OCI-M1 (cell line): Measurements from ENCODE around the gene PDE7B.
"Not testable (repeated sequence)": the region's sequence is repeated elsewhere in the genome, so short reads cannot be mapped to it uniquely, and the experiment has no call there.

Experiments used
- DNase-seq: peaks from one replicate; lab custom pipeline; 2025; lab: John Stamatoyannopoulos, UW

Gene PDE7B

GRCh38 chr6:135850882-135851281 is 619 bp upstream of the PDE7B start:
- DNase-seq, result no peak

- no peak for DNase-seq
These were observed 1.2 kb downstream of the PDE7B start for GRCh38 chr6:135852746-135853145.

GRCh38 chr6:135853227-135853626 is 1.7 kb downstream of the PDE7B start:
- peak; percentile 40 for DNase-seq

GRCh38 chr6:135853986-135854385 is 2.5 kb downstream of the PDE7B start:
- no peak for DNase-seq

- no peak for DNase-seq
These were observed 3.3 kb downstream of the PDE7B start for GRCh38 chr6:135854799-135855198.

GRCh38 chr6:135858931-135859330 is 7.4 kb downstream of the PDE7B start:
- DNase-seq, result no peak

- DNase-seq, result no peak
These were observed 8.9 kb downstream of the PDE7B start for GRCh38 chr6:135860361-135860760.

- peak; percentile 33 for DNase-seq
These were observed 9.7 kb downstream of the PDE7B start for GRCh38 chr6:135861189-135861588.

GRCh38 chr6:135864929-135865328 is 13.4 kb downstream of the PDE7B start:
- not testable (repeated sequence) for DNase-seq

GRCh38 chr6:135866445-135867123 is 15.1 kb downstream of the PDE7B start:
- DNase-seq, result no peak

- no peak for DNase-seq
These were observed 15.8 kb downstream of the PDE7B start for GRCh38 chr6:135867332-135867731.

GRCh38 chr6:135869857-135870256 is 18.4 kb downstream of the PDE7B start:
- no peak for DNase-seq

- DNase-seq, result no peak
These were observed 19.2 kb downstream of the PDE7B start for GRCh38 chr6:135870722-135871121.

- DNase-seq, result no peak
These were observed 19.8 kb downstream of the PDE7B start for GRCh38 chr6:135871296-135871695.

GRCh38 chr6:135871878-135872277 is 20.4 kb downstream of the PDE7B start:
- no peak for DNase-seq

GRCh38 chr6:135875446-135875845 is 23.9 kb downstream of the PDE7B start:
- no peak for DNase-seq

GRCh38 chr6:135876058-135876457 is 24.6 kb downstream of the PDE7B start:
- DNase-seq, result no peak

- no peak for DNase-seq
These were observed 26.2 kb downstream of the PDE7B start for GRCh38 chr6:135877666-135878065.

GRCh38 chr6:135880066-135880972 is 28.8 kb downstream of the PDE7B start:
- DNase-seq, result peak; percentile 84

- DNase-seq, result peak; percentile 29
These were observed 31.5 kb downstream of the PDE7B start for GRCh38 chr6:135883045-135883444.

GRCh38 chr6:135883536-135883935 is 32.0 kb downstream of the PDE7B start:
- DNase-seq, result no peak

GRCh38 chr6:135884136-135884535 is 32.6 kb downstream of the PDE7B start:
- DNase-seq, result no peak

- DNase-seq, result no peak
These were observed 35.6 kb downstream of the PDE7B start for GRCh38 chr6:135887069-135887468.
